Measurements from ENCODE around the gene LRRC18. TPM values are rescaled to one million over a fixed set of nuclear protein-coding genes. Genes with fewer than 3 reads are reported as not detected.
A peak's percentile ranks its signal among the peaks of the same experiment; 100 is the strongest.

LRRC18 gene
- total and polyA plus RNA-seq, 2 experiments from 2014 or later: not detected

GRCh38 chr10:48978318-48978717 is 38.7 kb upstream of the LRRC18 start:
- no peak for DNase-seq (ENCODE audit: low read depth in 1 of 2, low spot score in 1 of 2)
- H3K27ac ChIP-seq: no peak overlapping the region
- H3K9me3 ChIP-seq (ENCODE audit: low read depth): no peaks in the 10 kb centered on the region
- H3K4me3 ChIP-seq: no peak overlapping the region
- peaks cover 3% of the 10 kb centered on the region for H3K27me3 ChIP-seq
- no peak for TF ChIP-seq CTCF (IDR thresholded peaks at IDR 0.05; ENCODE audit: low read depth, low read length)
- no peaks in the 10 kb centered on the region for H3K36me3 ChIP-seq
- no peaks in the 10 kb centered on the region for H3K4me1 ChIP-seq (ENCODE audit: low read depth)

- peak; percentile 7 to 33 for DNase-seq (ENCODE audit: low read depth in 1 of 2, low spot score in 1 of 2)
- H3K27ac ChIP-seq: no peak overlapping the region
- no peak overlapping the region for H3K4me3 ChIP-seq
- TF ChIP-seq CTCF (IDR thresholded peaks at IDR 0.05; ENCODE audit: low read depth, low read length): no peak
- H3K4me1 ChIP-seq (ENCODE audit: low read depth): no peaks in the 10 kb centered on the region
- H3K36me3 ChIP-seq: no peaks in the 10 kb centered on the region
- H3K9me3 ChIP-seq (ENCODE audit: low read depth): no peaks in the 10 kb centered on the region
- H3K27me3 ChIP-seq: peaks cover 3% of the 10 kb centered on the region
These were observed 36.6 kb upstream of the LRRC18 start for GRCh38 chr10:48976196-48976595.

GRCh38 chr10:48974510-48975156 is 35.0 kb upstream of the LRRC18 start:
- Histone ChIP-seq H3K27me3 (no peaks in the 10 kb centered on the region), H3K27ac (no peak overlapping the region), H3K36me3 (no peaks in the 10 kb centered on the region), H3K9me3 (ENCODE audit: low read depth) (no peaks in the 10 kb centered on the region), H3K4me3 (no peak overlapping the region), H3K4me1 (ENCODE audit: low read depth) (no peaks in the 10 kb centered on the region)
- TF ChIP-seq CTCF (IDR thresholded peaks at IDR 0.05; ENCODE audit: low read depth, low read length): no peak
- no peak for DNase-seq (ENCODE audit: low read depth in 1 of 2, low spot score in 1 of 2)

GRCh38 chr10:48973065-48973464 is 33.4 kb upstream of the LRRC18 start:
- DNase-seq (ENCODE audit: low read depth in 1 of 2, low spot score in 1 of 2): no peak
- H3K4me3 ChIP-seq: no peak overlapping the region
- H3K4me1 ChIP-seq (ENCODE audit: low read depth): no peaks in the 10 kb centered on the region
- no peak for TF ChIP-seq CTCF (IDR thresholded peaks at IDR 0.05; ENCODE audit: low read depth, low read length)
- H3K36me3 ChIP-seq: no peaks in the 10 kb centered on the region
- no peak overlapping the region for H3K27ac ChIP-seq
- H3K9me3 ChIP-seq (ENCODE audit: low read depth): no peaks in the 10 kb centered on the region
- no peaks in the 10 kb centered on the region for H3K27me3 ChIP-seq

GRCh38 chr10:48970654-48971053 is 31.0 kb upstream of the LRRC18 start:
- H3K36me3 ChIP-seq: no peaks in the 10 kb centered on the region
- no peaks in the 10 kb centered on the region for H3K4me1 ChIP-seq (ENCODE audit: low read depth)
- no peak for TF ChIP-seq CTCF (IDR thresholded peaks at IDR 0.05; ENCODE audit: low read depth, low read length)
- no peak overlapping the region for H3K4me3 ChIP-seq
- H3K9me3 ChIP-seq (ENCODE audit: low read depth): no peaks in the 10 kb centered on the region
- H3K27ac ChIP-seq: no peak overlapping the region
- H3K27me3 ChIP-seq: no peaks in the 10 kb centered on the region
- DNase-seq (ENCODE audit: low read depth in 1 of 2, low spot score in 1 of 2): no peak

All from cardiac muscle cell (in vitro differentiated cells and primary cell).